HG03558 (cell line): Measurements from ENCODE around the gene SPECC1.
"Not testable (repeated sequence)": the region's sequence is repeated elsewhere in the genome, so short reads cannot be mapped to it uniquely, and the experiment has no call there.

Experiments
- ATAC-seq: cut with Tn5 transposase; IDR thresholded peaks from one replicate; pipeline ENCODE4 v1.9.1; 2021; ENCODE audit warnings: moderate number of reproducible peaks; ENCODE audit not compliant: unreplicated experiment; ENCODE audit errors: extremely low read depth

Gene SPECC1

GRCh38 chr17:20063665-20064648 lies 54.8 kb downstream of the SPECC1 start:
- ATAC-seq, result no peak

GRCh38 chr17:20066253-20066652 lies 57.1 kb downstream of the SPECC1 start:
- ATAC-seq, result no peak

- no peak for ATAC-seq
Measured at GRCh38 chr17:20067711-20068110, 58.6 kb downstream of the SPECC1 start.

GRCh38 chr17:20068445-20068844 lies 59.3 kb downstream of the SPECC1 start:
- ATAC-seq, result no peak

GRCh38 chr17:20071824-20072691 lies 62.9 kb downstream of the SPECC1 start:
- ATAC-seq, result no peak

GRCh38 chr17:20072692-20072992 lies 63.5 kb downstream of the SPECC1 start:
- ATAC-seq, result no peak

GRCh38 chr17:20073055-20073979 lies 64.2 kb downstream of the SPECC1 start:
- ATAC-seq, result no peak

GRCh38 chr17:20074001-20074400 lies 64.8 kb downstream of the SPECC1 start:
- ATAC-seq, result no peak

- no peak for ATAC-seq
Measured at GRCh38 chr17:20074489-20074888, 65.3 kb downstream of the SPECC1 start.

- not testable (repeated sequence) for ATAC-seq
Measured at GRCh38 chr17:20076137-20076536, 67.0 kb downstream of the SPECC1 start.

GRCh38 chr17:20077978-20078685 lies 69.0 kb downstream of the SPECC1 start:
- ATAC-seq, result no peak

- ATAC-seq, result no peak
Measured at GRCh38 chr17:20080513-20080912, 71.4 kb downstream of the SPECC1 start.

- no peak for ATAC-seq
Measured at GRCh38 chr17:20083156-20083859, 74.1 kb downstream of the SPECC1 start.

GRCh38 chr17:20084621-20085282 lies 75.6 kb downstream of the SPECC1 start:
- ATAC-seq, result no peak

- ATAC-seq, result no peak
Measured at GRCh38 chr17:20085283-20085845, 76.2 kb downstream of the SPECC1 start.

GRCh38 chr17:20086416-20087076 lies 77.4 kb downstream of the SPECC1 start:
- no peak for ATAC-seq

- no peak for ATAC-seq
Measured at GRCh38 chr17:20087538-20088250, 78.5 kb downstream of the SPECC1 start.
